Left lobe of liver (tissue), 2 donors: Measurements from ENCODE around the gene CROCC2. TPM values are rescaled to one million over a fixed set of nuclear protein-coding genes. Genes with fewer than 3 reads are reported as not detected.
A peak's percentile ranks its signal among the peaks of the same experiment; 100 is the strongest.

Experiments
- ATAC-seq: fragments of 200-7000 bp; cut with Tn5 transposase; one replicate; pipeline ENCODE4 v1.9.1; 2020; ENCODE audit warnings: mild to moderate bottlenecking, moderate library complexity
- DNase-seq: peaks from one replicate; pipeline ENCODE4 v3.0.0-alpha.2; 2020; ENCODE audit warnings: low spot score
- total RNA-seq: library from RNA; stranded (reverse); gene quantifications from one replicate; pipeline ENCODE4 v1.2.1, GENCODE V29; 2021
- donor health status: DM: no; HTN: no; CAD: no; lungs with moderate emphysema.
- donor health status: DM: no; HTN: yes; CAD: no.

CROCC2 gene
- total RNA-seq, 1 donor from 2014 or later, result 0.05 TPM

DNA sequence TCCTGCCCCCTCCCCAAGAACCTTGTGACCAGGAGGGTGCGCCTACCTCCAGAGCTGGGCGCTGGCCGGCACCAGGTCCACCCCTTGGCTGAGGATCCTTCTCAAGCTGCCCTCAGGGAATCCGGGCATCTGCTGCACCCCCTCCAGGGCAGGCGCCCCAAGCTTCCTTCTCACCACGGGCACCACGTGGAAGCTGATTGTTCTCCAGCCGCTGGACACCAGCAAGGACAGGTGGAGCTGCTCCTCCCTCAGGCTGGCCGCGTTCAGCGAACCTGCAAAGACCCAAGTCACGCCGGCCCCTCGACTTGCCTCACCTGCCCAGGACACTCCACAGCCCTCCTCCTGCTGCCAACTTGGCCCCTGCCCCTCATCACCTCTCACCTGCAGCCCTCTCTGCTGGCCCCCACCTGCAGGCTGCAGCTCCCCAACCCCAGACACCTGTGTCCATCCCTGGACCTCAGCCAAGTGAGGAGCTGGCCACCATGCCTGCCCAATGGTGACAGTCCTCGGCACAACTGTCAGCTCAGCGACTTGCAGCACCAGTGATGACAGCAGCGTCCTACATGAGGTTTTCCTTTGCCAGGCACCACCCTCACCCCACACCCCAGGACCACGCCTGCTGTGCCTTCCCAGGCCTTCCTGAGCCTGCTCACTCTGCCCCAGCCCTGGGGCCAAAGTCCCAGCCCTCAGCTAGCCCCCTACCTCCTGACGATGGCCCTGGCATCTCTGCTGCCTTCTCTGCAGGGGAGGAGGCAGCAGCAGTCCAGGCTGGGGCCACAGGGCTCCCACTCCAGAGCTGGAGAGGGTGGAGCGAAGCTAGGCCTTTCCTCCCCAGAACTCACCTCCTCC lies 14.4 kb upstream of the CROCC2 start:
- ATAC-seq (no peak), DNase-seq (no peak)

DNA sequence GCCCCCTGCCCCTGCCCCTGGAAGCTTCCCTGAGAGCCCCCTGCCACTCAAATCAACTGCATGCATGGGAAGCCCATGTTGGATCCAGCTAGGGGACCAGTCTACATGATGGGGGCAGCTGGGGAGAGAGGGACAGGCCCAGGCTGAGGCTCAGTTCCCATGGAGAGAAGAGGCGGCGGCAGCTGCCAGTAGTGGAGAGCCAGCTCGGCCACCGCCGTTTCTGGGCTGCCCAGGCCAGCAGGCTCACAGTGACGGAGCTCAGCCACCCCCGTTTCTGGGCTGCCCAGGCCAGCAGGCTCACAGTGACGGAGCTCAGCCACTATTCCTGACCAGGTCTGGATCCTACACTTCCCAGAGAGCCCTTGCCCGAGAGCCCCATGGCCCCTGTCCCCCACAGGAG lies 13.8 kb upstream of the CROCC2 start:
- ATAC-seq, result no peak
- DNase-seq, result no peak

DNA sequence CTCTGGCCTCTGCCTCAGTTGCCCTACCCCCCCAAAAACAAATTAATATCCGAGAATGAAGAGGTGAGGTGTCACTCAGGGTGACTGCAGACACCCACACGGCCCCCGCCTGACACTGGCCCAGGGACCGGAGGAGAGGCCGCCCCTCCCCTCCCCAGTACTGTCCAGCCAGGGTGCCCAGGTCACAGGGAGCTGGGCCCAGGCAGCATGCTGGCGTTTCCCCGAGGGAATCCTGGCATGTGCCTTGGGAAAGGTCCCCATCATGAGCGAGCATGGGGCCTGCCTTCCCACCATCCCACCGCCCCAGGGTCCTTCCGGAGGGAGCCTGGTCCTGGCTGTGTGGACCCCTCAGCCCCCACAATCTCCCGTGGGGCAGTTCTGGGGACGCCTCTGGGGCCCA lies 13.2 kb upstream of the CROCC2 start:
- peak; percentile 66 for DNase-seq
- ATAC-seq, result peak; percentile 21

DNA sequence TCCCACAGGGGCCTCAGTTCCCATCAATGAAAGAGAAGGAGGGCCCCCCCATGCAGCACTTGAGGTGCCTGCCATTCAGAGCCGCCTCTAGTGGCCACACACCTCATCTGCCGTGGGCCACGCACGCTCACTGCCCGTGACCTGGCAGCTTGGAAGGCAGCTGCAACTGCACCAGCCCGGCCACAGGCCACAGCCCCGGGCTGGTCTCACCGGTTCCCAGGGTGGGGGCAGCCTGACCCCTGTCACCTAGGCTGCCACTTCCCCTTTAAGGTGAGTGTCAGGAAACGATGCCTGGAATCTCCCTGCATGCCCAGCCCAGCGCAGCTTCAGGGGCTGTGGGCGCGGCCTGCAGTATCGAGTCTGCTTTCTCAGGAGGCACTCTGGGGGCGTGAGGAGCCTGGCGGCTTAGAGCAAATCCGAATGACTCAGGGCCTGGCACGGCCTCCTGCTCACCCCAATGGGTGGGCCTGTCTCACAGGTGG lies 12.7 kb upstream of the CROCC2 start:
- ATAC-seq, result peak; percentile 4
- no peak for DNase-seq

DNA sequence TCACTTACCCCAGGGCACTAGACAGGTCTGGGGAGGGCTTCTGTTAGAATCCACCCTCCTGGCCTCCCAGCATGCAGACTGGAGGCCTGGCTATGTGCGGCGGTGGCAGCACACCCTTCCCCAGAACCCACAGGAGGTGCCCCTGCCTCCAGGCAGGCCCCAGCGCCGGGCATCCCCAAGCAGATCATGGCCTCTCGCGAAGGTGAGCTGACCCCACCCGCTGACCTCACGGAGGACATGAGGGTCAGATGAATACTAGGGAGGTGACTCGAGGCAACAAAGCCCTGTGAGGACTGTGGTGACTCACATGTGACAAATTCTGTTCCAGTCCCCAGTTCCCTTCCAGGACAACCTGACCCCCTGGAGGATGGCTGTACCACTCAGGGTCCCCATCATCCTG lies 12.1 kb upstream of the CROCC2 start:
- ATAC-seq, result no peak
- DNase-seq, result no peak

DNA sequence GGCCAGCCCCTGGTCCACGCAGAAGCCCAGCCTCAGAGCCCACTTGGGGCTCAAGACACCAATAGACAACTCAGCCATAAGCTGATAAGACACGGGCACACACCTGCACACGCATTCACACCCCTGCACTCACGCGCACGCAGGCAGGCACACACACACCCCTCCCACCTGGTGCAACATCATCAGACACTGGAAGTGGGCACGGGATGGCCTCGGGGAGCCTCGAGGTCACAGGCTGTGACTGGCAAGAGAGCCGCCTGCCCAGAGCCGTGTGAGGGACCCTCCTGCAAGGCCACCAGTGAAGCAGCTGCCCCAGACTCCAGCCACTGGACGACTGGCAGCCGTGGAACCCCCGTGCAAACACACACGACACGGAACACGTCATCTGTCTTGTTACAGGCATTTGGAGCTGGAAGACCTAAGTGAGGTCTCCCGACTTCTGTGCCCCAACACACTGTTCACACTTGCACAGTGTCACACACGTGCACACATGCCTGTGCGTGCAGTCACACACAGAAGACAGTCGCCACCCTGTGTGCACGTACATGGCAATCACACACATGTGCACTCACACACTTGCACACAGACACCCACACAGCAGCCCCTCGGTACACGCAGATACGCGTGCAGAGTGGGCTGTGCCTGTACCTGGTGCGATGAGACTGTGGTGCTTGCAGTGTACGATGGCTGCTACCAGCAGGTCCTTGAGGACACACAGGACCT lies 11.1 kb upstream of the CROCC2 start:
- ATAC-seq, result no peak
- no peak for DNase-seq

DNA sequence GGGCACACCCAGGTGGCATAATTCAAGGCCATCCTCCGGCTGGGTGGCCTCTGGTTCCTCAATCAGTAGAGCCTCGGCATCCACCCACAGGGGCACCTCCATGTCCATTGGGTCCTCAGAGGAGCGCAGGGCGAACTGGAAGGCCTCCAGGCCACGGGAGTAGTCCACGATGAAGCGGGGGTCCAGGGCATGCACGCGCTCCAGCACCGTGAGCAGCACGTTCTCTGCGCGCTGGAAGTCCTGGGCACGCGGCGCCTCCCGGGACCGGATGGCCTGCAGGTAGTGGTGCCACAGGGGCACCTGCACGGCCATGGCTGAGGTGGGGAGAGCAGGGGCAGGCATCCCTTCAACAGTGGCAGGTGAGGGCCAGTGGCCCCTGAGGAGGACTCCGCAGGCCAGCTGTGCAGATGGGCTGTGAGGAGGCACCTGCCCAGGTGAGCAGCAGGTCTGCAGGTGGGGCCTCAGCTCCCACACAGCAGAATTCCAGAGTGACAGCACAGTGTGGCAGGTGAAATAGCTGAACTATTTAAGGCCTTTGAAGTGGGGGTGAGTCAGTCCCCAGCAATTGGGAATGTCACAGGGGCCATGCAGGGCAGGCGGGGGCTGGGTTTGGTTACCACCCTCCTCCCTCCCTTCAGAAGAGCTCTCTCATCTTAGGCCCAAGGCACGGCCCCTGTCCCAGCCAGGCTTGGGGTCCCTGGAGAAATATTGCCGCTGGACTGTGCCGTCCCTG lies 10.3 kb upstream of the CROCC2 start, which contains the start of gene MAB21L4:
MAB21L4 (minus strand) TSS at position 501 of the 733 bp plus-strand sequence; CDS start at position 342, 159 bp downstream.
- ATAC-seq, result no peak
- DNase-seq, result no peak

DNA sequence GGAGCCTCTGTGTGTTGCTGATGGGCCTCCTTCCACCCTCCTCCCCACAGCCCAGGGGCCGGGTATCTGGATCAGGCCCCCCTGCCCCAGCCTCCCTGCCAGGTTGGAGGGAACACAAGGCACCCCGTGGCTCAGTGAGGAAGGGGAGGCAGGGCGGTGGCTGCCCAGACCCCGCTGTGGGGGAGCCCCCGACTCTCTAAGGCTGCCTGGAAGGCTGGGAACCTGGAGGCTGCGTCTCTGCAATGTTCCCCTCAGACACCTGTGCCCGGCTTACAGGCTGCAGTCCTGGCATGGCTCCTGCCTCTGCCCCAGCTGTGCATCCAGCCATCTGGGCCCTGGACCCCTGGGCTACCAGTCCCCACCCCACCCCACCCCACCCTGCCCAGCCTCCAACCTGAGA lies 9.7 kb upstream of the CROCC2 start:
- ATAC-seq (peak; percentile 2), DNase-seq (no peak)

DNA sequence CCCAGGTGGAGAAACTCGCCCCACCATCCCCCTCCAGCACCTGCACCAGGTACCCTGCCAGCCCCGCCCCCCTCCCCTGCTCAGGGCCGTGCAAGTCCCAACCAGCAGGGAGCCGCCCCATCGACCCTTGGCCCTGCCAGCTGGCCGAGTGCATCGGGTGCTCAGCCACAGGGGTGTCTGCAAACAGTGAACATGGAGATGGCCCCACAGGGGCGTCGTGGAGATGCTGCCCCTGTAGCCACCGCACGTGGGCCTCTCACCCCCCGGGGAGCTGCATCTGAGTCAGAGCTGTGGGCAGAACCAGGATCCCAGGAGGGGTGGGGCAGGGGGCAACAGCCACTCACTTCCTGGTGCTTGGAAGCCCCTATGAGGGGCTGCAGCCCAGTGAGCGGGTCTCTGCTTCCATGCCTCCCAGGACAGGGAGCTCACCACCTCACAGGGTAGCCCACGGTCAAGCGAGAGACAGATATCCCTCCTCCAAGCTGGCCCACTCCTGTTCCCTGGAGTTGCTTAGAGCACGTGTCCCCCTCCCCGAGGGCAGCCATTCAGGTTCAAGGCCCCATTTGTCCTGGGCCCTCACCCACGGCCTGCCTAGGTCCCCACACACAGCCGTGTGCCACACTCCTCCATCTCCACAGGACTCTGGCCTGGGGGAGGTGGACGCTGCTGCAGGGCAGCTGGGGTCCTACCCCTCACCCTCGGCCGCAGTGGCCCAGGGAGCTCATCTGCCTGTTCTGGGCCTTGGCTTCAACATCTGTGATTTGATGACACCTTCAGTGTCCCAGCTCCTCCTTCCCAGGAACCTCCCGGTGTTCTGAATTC lies 9.1 kb upstream of the CROCC2 start:
- ATAC-seq, result peak; percentile 63

DNA sequence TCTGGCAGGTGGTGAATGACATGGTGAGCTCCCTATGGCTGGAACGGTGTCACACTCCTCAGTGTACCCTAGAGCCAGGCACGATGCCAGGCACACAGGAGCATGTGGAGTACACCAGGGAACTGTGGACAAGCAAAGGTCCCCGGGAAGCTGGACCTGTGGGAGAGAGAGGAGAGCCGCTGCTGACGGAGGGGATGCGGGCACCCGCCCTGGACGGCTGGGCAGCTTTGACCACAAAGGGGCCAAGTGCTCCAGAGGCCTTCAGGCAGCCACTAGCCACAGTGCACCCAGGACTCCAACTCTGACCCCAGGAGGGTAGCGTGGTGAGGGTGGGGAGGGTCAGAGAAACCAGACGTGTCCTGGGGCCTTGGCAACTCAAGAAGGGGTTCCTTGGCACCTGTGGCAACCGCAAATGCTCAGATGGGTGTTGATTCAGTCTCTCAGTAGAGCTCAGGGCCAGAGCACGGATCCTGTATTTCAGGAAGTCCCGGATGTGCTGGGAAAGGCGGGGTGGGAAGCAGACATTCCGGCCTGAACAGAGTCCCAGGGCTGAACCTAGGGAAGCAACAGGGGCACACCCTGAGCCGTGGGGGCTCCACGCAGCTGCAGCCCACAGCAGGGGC lies 7.9 kb upstream of the CROCC2 start:
- DNase-seq, result peak; percentile 87
- ATAC-seq, result peak; percentile 63

More for the DNA sequence above, 9.1 kb upstream of the CROCC2 start:
- DNase-seq, result peak; percentile 87

DNA sequence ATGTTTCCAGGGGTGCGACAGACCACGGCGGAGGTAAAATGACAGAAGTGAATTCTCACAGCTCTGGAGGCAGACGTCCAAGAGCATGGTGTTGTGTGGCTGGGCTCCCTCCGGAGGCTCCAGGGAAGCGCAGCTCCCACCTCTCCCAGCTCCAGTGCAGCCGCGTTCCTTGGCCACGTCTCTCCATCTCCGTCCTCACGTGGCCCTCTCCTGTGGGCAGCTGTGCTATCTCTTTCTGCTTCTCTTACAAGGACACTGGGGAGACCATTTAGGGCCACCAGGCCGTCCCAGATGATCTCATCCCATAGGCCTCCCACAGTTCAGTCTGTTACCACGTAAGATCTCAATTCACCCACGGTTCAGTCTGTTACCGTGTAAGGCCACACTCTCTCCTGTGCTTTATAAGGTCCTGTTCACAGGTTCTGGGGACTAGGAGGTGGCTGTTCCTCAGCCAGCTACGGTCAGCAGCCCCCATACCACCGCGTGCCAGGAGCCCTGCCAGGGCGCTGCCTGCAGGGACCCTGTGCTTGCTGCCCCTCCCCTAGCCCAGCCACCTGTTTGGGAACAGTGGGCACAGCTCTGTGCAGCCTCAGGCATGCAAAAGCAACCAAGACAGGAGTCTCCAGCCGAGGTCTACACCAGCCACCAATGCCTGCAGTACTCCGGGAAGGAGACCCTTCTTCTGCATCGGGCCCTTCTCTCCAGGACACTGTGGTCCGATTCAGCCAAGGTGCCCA lies 7.2 kb upstream of the CROCC2 start:
- ATAC-seq, result no peak
- DNase-seq, result no peak

DNA sequence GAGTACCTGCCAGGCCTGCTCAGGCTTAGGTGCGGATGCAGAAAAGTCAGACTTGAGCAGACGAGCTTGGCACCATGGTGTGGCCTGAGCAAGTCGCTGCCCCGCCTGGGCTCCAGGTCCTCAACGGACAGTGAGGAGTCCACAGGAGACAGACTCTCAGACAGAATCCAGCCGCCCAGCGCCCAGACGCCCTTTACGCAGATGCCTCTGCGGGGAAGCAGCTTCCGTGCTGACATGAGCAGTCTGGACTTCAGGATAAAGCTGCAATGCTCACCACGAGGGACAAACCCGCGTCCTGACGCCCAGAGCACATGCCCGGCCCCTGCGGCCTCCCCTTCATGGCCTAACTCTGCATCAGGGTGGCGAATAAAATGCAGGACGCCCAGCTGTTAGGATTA lies 6.7 kb upstream of the CROCC2 start:
- DNase-seq (no peak), ATAC-seq (no peak)

DNA sequence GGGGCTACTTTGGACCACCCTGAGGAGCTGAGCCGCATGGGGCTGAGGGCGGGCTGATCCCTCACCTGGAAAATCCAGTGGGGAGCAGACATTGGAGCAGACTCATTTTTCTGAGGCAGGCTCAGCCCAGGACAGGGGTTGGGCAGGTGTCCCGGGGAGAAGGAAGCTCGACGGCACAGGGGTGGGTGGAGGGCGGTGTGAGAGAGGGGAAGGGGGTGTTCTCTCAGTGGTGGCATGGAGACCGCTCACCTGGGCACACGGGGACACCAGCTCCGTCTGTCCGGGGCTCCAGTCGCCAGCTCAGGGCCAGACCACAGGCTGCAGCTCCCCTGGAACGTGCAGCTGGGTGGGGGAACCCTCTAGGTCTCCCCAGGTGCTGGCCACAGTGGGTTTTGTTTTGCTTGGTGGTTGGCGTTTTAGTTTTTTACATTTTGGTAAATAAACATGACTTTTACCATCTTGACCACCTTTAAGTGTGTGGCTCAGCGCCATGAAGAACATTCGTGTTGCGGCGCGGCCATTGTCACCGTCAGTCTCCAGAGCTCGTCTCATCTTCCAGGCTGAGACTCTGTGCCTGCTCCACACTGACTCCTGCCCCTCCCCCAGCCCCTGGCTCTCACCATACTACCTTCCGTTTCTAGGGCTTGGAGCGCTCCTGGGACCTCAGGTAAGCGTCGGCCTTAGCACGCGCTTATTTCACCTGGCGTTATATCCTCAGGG lies 5.8 kb upstream of the CROCC2 start:
- ATAC-seq (no peak), DNase-seq (no peak)

DNA sequence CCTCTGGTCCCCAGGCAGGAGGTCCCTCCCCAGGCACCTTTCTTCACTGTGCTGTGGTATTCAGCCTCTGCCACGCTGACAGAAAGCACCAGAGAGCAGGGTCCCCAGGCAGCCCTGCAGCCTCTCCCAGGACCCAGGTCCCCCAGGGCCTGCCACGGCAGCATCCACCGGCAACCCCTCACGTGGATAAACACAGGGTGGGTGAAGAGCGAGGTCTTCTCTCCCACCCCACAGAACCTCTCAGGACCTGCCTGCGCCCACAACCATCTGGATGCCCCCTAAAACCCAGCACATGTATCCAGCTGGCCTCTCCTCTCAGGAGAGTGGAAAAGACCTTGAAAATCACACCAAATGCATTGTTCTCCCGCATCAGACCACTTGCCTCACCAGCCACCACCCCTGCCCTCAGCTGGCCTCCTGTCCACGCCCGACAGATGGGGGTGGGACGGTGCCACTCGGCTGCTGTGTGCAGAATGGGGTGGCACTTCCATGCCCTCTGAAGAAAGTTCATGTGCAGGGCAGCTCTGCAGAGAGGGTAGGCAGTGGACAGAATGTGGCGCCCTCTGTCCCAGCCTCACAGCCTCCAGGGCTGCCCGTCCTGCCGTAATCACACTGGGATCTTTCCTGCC lies 4.0 kb upstream of the CROCC2 start:
- ATAC-seq (no peak), DNase-seq (no peak)

DNA sequence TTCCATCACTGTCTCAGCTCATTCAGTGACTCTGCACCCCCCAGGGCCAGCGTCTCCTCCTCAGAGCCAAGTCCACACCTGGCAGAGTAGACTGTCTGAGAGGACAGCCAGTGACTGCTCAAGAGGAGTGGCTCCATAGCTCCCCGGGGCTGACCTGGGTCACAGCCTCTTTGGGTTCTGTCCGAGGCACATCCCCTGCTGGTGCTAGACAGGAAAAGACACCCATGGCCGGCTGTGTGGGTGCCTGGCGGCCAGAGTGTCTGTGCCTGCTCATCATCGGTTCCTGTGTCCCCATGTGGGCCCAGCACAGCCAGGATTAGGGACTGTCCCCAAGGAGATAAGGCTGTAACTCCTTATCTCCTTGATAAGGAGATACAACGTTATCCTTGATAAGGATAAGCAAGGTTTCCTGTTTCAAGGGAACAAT lies 3.5 kb upstream of the CROCC2 start:
- DNase-seq (no peak), ATAC-seq (no peak)

DNA sequence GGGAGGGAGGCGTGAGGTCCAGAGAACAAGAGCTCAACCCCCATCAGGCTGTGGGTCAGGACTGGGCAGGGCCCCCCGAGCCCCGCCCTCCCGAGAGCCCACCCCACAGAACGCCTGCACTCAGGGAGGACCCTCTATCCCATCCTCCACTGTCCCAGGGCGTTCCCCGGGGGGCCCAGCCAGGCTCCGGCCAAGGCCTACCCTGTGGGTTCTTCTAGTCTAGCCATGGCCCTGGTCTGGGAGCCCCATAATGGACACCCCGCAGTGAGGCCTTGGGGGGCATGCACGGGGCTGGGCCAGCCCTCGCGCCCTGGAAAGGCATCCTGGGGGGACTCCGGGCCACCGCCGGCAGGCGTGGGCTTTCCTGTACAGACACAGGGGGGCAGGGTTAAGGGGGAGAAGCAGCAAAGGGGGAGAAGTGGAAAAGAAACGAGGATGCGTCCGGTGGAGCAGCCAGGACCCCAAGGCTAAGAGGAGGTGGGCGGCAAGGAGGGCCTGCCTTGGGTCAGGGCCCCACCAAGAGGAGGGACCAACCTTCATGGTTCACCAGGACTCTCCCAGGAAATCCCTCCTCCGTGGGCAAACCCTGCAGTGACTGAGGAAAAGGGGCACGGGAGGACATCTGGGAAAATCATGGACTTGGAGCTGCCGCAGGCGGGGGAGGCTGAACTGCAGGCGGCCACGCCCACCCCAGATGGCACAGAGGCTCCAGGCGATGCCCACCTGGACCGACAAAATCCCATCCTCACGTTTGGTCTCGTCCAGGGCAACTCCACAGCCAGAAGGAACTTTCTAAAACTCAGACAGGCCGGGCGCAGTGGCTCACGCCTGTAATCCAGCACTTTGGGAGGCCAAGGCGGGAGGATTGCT lies 2.7 kb upstream of the CROCC2 start:
- no peak for DNase-seq

More for the DNA sequence above, 2.7 kb upstream of the CROCC2 start:
- ATAC-seq, result no peak
